ENCODE data around the gene SNAP25.

The SNAP25 gene

GRCh38 chr20:10306440-10307358, 88.1 kb downstream of the SNAP25 start:
- peak in 1 of 2 donors; percentile 15 for DNase-seq

- no peak for DNase-seq
These were observed 88.7 kb downstream of the SNAP25 start for GRCh38 chr20:10307359-10307735.

- no peak for DNase-seq
These were observed 90.0 kb downstream of the SNAP25 start for GRCh38 chr20:10308652-10309051.

- no peak for DNase-seq
These were observed 90.7 kb downstream of the SNAP25 start for GRCh38 chr20:10309326-10309725.

- DNase-seq = no peak
These were observed 93.5 kb downstream of the SNAP25 start for GRCh38 chr20:10312111-10312510.

- no peak for DNase-seq
These were observed 94.6 kb downstream of the SNAP25 start for GRCh38 chr20:10313215-10313614.

GRCh38 chr20:10313701-10314100, 95.1 kb downstream of the SNAP25 start:
- no peak for DNase-seq

- DNase-seq = no peak
These were observed 95.6 kb downstream of the SNAP25 start for GRCh38 chr20:10314198-10314597.

GRCh38 chr20:10315138-10315537, 96.5 kb downstream of the SNAP25 start:
- DNase-seq = no peak

GRCh38 chr20:10316582-10316981, 98.0 kb downstream of the SNAP25 start:
- peak in 1 of 2 donors; percentile 5 for DNase-seq

- DNase-seq = no peak
These were observed 99.8 kb downstream of the SNAP25 start for GRCh38 chr20:10318291-10319024.

GRCh38 chr20:10319855-10320254, 101.2 kb downstream of the SNAP25 start:
- no peak for DNase-seq

- DNase-seq = no peak
These were observed 102.6 kb downstream of the SNAP25 start for GRCh38 chr20:10321138-10321717.

GRCh38 chr20:10322073-10323012, 103.7 kb downstream of the SNAP25 start:
- DNase-seq = no peak

GRCh38 chr20:10323729-10324128, 105.1 kb downstream of the SNAP25 start:
- DNase-seq = no peak

GRCh38 chr20:10324198-10324847, 105.7 kb downstream of the SNAP25 start:
- no peak for DNase-seq

- no peak for DNase-seq
These were observed 110.2 kb downstream of the SNAP25 start for GRCh38 chr20:10328897-10329255.

- DNase-seq = no peak
These were observed 110.9 kb downstream of the SNAP25 start for GRCh38 chr20:10329387-10330005.

- DNase-seq = no peak
These were observed 111.4 kb downstream of the SNAP25 start for GRCh38 chr20:10330071-10330470.

- no peak for DNase-seq
These were observed 114.2 kb downstream of the SNAP25 start for GRCh38 chr20:10332656-10333415.
